GM12865 (cell line): ENCODE measurements around the gene UBE2D2.

Experiments used
- DNase-seq: peaks from one replicate; pipeline ENCODE4 v3.0.0; 2010; ENCODE audit warnings: low read depth
- H3K4me3 ChIP-seq: 2 replicates; pipeline ENCODE4 v1.5.1; 2011; ENCODE audit warnings: mild to moderate bottlenecking, low read depth, low read length, control low read depth
- CTCF ChIP-seq: IDR thresholded peaks from 2 replicates; pipeline ENCODE4 v1.5.1; 2011; ENCODE audit warnings: low read length, control low read depth, low read depth, inconsistent platforms; ENCODE audit not compliant: insufficient read depth; ENCODE audit errors: missing control alignments

Gene UBE2D2

GRCh38 chr5:139554264-139554663 lies 6.9 kb upstream of the UBE2D2 start:
- no peak for TF ChIP-seq CTCF
- no peak for DNase-seq

GRCh38 chr5:139557811-139558210 lies 3.3 kb upstream of the UBE2D2 start:
- no peak overlapping the region for H3K4me3 ChIP-seq
- no peak for DNase-seq
- no peak for TF ChIP-seq CTCF

More at GRCh38 chr5:139554264-139554663, 6.9 kb upstream of the UBE2D2 start:
- no peak overlapping the region for H3K4me3 ChIP-seq

GRCh38 chr5:139561655-139562451 lies 714 bp downstream of the UBE2D2 start:
- DNase-seq: peak; percentile 65
- H3K4me3 ChIP-seq: peak overlapping the region; percentile 90
- no peak for TF ChIP-seq CTCF

GRCh38 chr5:139562847-139563246 lies 1.7 kb downstream of the UBE2D2 start:
- no peak for TF ChIP-seq CTCF
- DNase-seq: no peak
- H3K4me3 ChIP-seq: peak overlapping the region; percentile 90

GRCh38 chr5:139565411-139566305 lies 4.5 kb downstream of the UBE2D2 start:
- TF ChIP-seq CTCF: no peak
- H3K4me3 ChIP-seq: peak overlapping the region; percentile 44
- peak; percentile 90 for DNase-seq

- no peak for TF ChIP-seq CTCF
- no peak for DNase-seq
- H3K4me3 ChIP-seq: no peak overlapping the region
These were observed 5.5 kb downstream of the UBE2D2 start for GRCh38 chr5:139566611-139567010.
